ENCODE data around the gene DOCK8. TPM values are rescaled to one million over a fixed set of nuclear protein-coding genes. Genes with fewer than 3 reads are reported as not detected.

DOCK8 gene
- total RNA-seq, 6 experiments from 2014 or later, result 0.05 to 0.34 (median 0.20) TPM

DNA sequence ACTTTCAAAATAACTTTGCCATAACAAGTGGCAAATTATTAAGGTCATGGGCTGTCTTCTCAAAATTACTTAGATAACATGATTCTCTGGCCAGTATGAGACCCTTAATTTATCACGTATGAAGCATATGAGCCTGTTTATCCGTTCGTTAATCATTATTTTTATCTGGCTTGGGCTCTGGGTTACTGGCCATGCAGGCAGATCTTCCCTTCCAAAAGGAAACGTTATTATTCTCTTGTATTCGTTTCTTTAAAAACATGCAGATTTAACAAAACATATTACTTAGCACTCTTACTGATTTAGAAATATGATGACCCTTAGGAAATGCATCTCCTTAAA is 148.6 kb downstream of the DOCK8 start:
- Mint-ChIP-seq H3K4me3 (no peak overlapping the region), H3K4me1 (ENCODE audit: low read depth) (no peaks in the 10 kb centered on the region), H3K9me3 (no peaks in the 10 kb centered on the region), H3K27ac (no peak overlapping the region), H3K27me3 (ENCODE audit: insufficient read depth) (peaks cover 5% of the 10 kb centered on the region; the same call in 1 of the 2 replicates), H3K36me3 (ENCODE audit: low read depth) (no peaks in the 10 kb centered on the region)
- TF ChIP-seq, protein P1, sequence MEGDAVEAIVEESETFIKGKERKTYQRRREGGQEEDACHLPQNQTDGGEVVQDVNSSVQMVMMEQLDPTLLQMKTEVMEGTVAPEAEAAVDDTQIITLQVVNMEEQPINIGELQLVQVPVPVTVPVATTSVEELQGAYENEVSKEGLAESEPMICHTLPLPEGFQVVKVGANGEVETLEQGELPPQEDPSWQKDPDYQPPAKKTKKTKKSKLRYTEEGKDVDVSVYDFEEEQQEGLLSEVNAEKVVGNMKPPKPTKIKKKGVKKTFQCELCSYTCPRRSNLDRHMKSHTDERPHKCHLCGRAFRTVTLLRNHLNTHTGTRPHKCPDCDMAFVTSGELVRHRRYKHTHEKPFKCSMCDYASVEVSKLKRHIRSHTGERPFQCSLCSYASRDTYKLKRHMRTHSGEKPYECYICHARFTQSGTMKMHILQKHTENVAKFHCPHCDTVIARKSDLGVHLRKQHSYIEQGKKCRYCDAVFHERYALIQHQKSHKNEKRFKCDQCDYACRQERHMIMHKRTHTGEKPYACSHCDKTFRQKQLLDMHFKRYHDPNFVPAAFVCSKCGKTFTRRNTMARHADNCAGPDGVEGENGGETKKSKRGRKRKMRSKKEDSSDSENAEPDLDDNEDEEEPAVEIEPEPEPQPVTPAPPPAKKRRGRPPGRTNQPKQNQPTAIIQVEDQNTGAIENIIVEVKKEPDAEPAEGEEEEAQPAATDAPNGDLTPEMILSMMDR (IDR thresholded peaks at IDR 0.05), result no peak
- DNase-seq, result no peak

DNA sequence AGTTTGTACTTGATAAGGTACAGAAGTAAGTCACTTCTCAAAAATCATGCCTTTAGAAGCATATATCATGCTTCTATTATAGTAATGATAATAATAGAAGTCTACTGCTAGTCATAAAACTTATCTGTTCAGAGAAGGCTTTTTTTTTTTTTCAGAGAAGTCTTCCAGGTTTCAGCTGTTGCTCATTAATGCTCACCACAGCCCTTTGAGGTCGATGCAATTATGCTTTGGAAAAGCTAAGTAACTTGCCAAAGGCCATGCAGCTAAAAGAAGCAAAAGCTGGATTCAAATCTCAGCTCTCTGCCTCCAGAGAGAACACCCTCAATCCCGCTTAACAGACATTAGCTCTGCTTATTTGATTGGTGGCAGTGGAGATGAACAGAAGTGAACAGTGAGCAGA is 150.8 kb downstream of the DOCK8 start:
- H3K4me3 Mint-ChIP-seq, result no peak overlapping the region
- peaks cover 5% of the 10 kb centered on the region; the same call in 1 of the 2 replicates for H3K27me3 Mint-ChIP-seq (ENCODE audit: insufficient read depth)
- H3K9me3 Mint-ChIP-seq, result no peaks in the 10 kb centered on the region
- no peak for DNase-seq
- no peaks in the 10 kb centered on the region for H3K36me3 Mint-ChIP-seq (ENCODE audit: low read depth)
- H3K4me1 Mint-ChIP-seq (ENCODE audit: low read depth), result no peaks in the 10 kb centered on the region
- no peak overlapping the region for H3K27ac Mint-ChIP-seq
- TF ChIP-seq, protein P1 (IDR thresholded peaks at IDR 0.05), result no peak

DNA sequence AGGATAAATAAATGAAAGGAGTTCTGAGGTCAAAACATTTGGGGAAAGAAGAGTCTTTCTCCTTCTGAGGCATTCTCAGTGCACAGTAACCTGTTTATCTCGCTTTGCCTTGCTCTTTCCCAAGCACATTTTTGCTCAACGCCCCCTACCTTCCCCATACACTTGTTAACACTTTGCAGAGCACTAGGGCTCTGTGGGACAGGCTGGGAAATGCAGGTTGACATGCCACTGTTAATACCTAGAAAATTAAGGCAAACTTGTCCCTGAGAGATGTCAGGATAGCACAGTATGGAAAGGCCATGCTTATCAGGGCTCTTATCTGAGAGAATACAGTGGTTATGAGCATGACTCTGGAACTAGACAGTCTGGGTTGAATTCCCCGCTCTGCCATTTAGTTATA is 152.0 kb downstream of the DOCK8 start:
- Mint-ChIP-seq H3K36me3 (ENCODE audit: low read depth) (no peaks in the 10 kb centered on the region), H3K27ac (no peak overlapping the region), H3K27me3 (ENCODE audit: insufficient read depth) (peaks cover 1% of the 10 kb centered on the region; the same call in 1 of the 2 replicates), H3K9me3 (no peaks in the 10 kb centered on the region), H3K4me1 (ENCODE audit: low read depth) (no peaks in the 10 kb centered on the region), H3K4me3 (no peak overlapping the region)
- no peak for DNase-seq
- TF ChIP-seq, protein P1 (IDR thresholded peaks at IDR 0.05), result no peak

DNA sequence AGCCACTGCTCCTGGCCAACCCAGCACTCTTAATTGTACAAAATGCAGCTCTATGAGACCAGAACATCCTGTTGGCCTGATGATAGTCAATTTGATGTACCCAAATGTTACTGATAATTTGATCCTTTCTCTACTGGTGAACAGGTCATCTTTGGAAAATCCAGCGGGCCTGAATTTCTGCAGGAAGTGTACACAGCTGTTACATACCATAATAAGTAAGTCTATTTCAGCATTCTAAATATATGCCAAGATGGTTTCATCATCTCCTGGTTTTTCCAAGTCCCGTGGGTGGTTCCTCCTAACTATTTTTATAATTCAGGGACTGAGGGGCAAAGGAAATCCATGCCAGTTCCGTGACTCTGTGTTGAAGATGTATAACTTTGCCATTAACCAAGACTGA is 155.4 kb downstream of the DOCK8 start:
- no peak for DNase-seq
- H3K4me1 Mint-ChIP-seq (ENCODE audit: low read depth), result no peaks in the 10 kb centered on the region
- H3K27ac Mint-ChIP-seq, result no peak overlapping the region
- H3K4me3 Mint-ChIP-seq, result no peak overlapping the region
- TF ChIP-seq, protein P1 (IDR thresholded peaks at IDR 0.05), result no peak
- no peaks in the 10 kb centered on the region for H3K9me3 Mint-ChIP-seq
- H3K36me3 Mint-ChIP-seq (ENCODE audit: low read depth), result no peaks in the 10 kb centered on the region
- peaks cover 1% of the 10 kb centered on the region; the same call in 1 of the 2 replicates for H3K27me3 Mint-ChIP-seq (ENCODE audit: insufficient read depth)

DNA sequence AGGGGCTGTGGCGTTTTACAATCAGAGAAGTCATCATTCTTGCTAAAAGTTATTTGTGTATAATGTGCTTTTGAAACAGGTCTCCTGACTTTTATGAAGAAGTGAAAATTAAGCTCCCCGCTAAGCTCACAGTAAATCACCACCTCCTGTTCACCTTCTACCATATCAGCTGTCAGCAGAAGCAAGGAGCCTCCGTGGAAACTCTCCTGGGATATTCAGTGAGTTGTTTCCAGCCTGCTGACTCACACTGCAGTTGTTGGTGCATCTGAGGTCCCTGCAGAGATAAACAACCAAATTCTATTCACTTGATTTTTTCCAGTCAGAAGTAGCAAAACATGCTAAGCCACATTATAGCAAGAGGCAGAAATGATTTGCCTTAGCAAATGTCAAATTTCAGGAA is 156.7 kb downstream of the DOCK8 start:
- H3K27ac Mint-ChIP-seq, result no peak overlapping the region
- H3K4me3 Mint-ChIP-seq, result no peak overlapping the region
- peaks cover 1% of the 10 kb centered on the region; the same call in 1 of the 2 replicates for H3K27me3 Mint-ChIP-seq (ENCODE audit: insufficient read depth)
- no peak for DNase-seq
- H3K9me3 Mint-ChIP-seq, result no peaks in the 10 kb centered on the region
- TF ChIP-seq, protein P1 (IDR thresholded peaks at IDR 0.05), result no peak
- H3K4me1 Mint-ChIP-seq (ENCODE audit: low read depth), result no peaks in the 10 kb centered on the region
- no peaks in the 10 kb centered on the region for H3K36me3 Mint-ChIP-seq (ENCODE audit: low read depth)

DNA sequence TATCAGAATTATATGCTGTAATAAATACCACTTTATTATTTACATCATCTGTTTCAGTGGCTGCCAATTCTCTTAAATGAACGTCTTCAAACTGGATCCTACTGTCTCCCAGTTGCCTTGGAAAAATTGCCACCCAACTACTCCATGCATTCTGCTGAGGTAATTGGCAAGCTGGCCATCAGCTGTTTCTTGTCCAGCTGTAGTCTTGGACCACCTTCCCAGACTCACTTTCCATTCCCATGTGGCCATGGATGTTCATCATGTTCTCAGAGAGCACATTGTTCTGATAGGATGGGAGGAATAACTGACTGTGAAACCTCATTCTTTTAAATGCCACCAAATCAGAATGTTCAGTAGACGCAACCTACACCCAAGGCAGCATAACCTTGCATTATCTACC is 157.5 kb downstream of the DOCK8 start:
- DNase-seq, result no peak
- H3K9me3 Mint-ChIP-seq, result no peaks in the 10 kb centered on the region
- TF ChIP-seq, protein P1 (IDR thresholded peaks at IDR 0.05), result no peak
- H3K27me3 Mint-ChIP-seq (ENCODE audit: insufficient read depth), result peaks cover 4% of the 10 kb centered on the region
- H3K4me1 Mint-ChIP-seq (ENCODE audit: low read depth), result no peaks in the 10 kb centered on the region
- no peak overlapping the region for H3K4me3 Mint-ChIP-seq
- no peaks in the 10 kb centered on the region for H3K36me3 Mint-ChIP-seq (ENCODE audit: low read depth)
- no peak overlapping the region for H3K27ac Mint-ChIP-seq

All from HFFc6 (cell line).